Glomerular visceral epithelial cell (primary cell): Measurements from ENCODE around the gene ZNF674.
"Not testable (repeated sequence)": the region's sequence is repeated elsewhere in the genome, so short reads cannot be mapped to it uniquely, and the experiment has no call there.

Source experiments
- DNase-seq: peaks from one replicate; pipeline ENCODE4 v3.0.0-alpha.2; 2016; ENCODE audit errors: extremely low spot score

ZNF674 gene

GRCh38 chrX:46569621-46570020, 24.4 kb upstream of the ZNF674 start:
- no peak for DNase-seq

- DNase-seq, result no peak
Observed at GRCh38 chrX:46567388-46567787, 22.2 kb upstream of the ZNF674 start.

- DNase-seq, result peak; percentile 2
Observed at GRCh38 chrX:46561824-46562657, 16.8 kb upstream of the ZNF674 start.

GRCh38 chrX:46559062-46559461, 13.8 kb upstream of the ZNF674 start:
- no peak for DNase-seq

- DNase-seq, result peak; percentile 22
Observed at GRCh38 chrX:46554942-46555341, 9.7 kb upstream of the ZNF674 start.

GRCh38 chrX:46553935-46554334, 8.7 kb upstream of the ZNF674 start:
- no peak for DNase-seq

GRCh38 chrX:46551494-46552128, 6.4 kb upstream of the ZNF674 start:
- DNase-seq, result peak; percentile 34

- DNase-seq, result no peak
Observed at GRCh38 chrX:46549914-46550313, 4.7 kb upstream of the ZNF674 start.

GRCh38 chrX:46547857-46548256, 2.6 kb upstream of the ZNF674 start:
- DNase-seq, result peak; percentile 60

- not testable (repeated sequence) for DNase-seq
Observed at GRCh38 chrX:46544527-46544926, 694 bp downstream of the ZNF674 start.

- no peak for DNase-seq
Observed at GRCh38 chrX:46543441-46543840, 1.8 kb downstream of the ZNF674 start.

GRCh38 chrX:46531442-46531841, 13.8 kb downstream of the ZNF674 start:
- DNase-seq, result no peak

- DNase-seq, result not testable (repeated sequence)
Observed at GRCh38 chrX:46530404-46530908, 14.8 kb downstream of the ZNF674 start.

- DNase-seq, result not testable (repeated sequence)
Observed at GRCh38 chrX:46529740-46530403, 15.3 kb downstream of the ZNF674 start.

GRCh38 chrX:46528640-46529039, 16.6 kb downstream of the ZNF674 start:
- not testable (repeated sequence) for DNase-seq

GRCh38 chrX:46506076-46506475, 39.1 kb downstream of the ZNF674 start:
- DNase-seq, result no peak

GRCh38 chrX:46502848-46503247, 42.4 kb downstream of the ZNF674 start:
- DNase-seq, result no peak

- no peak for DNase-seq
Observed at GRCh38 chrX:46500054-46500453, 45.2 kb downstream of the ZNF674 start.

GRCh38 chrX:46488712-46489111, 56.5 kb downstream of the ZNF674 start:
- no peak for DNase-seq

- DNase-seq, result no peak
Observed at GRCh38 chrX:46485897-46486296, 59.3 kb downstream of the ZNF674 start.

GRCh38 chrX:46478634-46479033, 66.6 kb downstream of the ZNF674 start:
- not testable (repeated sequence) for DNase-seq

GRCh38 chrX:46477435-46477834, 67.8 kb downstream of the ZNF674 start:
- DNase-seq, result no peak
